ENCODE measurements around the gene RAB33A. TPM values are rescaled to one million over a fixed set of nuclear protein-coding genes. Genes with fewer than 3 reads are reported as not detected.

Gene RAB33A
- polyA plus RNA-seq, 2 of the 4 experiments (the other 2 are of a cell fraction), result 0.31 to 0.32 TPM

DNA sequence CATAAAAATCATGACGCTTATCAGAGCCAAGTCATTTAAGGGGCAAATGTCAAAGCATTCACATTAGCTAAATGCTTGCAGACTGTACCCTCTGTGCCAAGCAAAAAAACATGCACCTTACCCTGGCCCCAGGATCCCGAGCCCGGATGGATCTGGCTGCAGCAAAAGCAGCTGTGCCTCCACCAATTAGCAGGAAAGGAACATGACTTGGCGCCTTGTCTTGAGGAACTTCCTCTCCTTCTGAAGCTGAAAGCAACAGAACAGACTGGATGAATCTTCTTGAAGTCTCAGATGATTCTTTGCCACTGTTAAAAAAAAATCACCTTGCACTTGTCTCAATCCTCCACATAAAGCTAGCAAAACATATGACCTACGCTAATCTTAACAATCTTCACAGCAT is 24.1 kb upstream of the RAB33A start (continued):
- TF ChIP-seq, protein P1, sequence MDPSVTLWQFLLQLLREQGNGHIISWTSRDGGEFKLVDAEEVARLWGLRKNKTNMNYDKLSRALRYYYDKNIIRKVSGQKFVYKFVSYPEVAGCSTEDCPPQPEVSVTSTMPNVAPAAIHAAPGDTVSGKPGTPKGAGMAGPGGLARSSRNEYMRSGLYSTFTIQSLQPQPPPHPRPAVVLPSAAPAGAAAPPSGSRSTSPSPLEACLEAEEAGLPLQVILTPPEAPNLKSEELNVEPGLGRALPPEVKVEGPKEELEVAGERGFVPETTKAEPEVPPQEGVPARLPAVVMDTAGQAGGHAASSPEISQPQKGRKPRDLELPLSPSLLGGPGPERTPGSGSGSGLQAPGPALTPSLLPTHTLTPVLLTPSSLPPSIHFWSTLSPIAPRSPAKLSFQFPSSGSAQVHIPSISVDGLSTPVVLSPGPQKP (IDR thresholded peaks at IDR 0.05; ENCODE audit: low read depth, low read length), result no peak
- TF ChIP-seq FOXS1 (CRISPR knock-in tag; IDR thresholded peaks at IDR 0.05), result no peak
- no peak for TF ChIP-seq ESRRA (IDR thresholded peaks at IDR 0.05; ENCODE audit: borderline replicate concordance, low read length)
- TF ChIP-seq BHLHE40 (IDR thresholded peaks at IDR 0.05; ENCODE audit: low read depth, low read length), result no peak

DNA sequence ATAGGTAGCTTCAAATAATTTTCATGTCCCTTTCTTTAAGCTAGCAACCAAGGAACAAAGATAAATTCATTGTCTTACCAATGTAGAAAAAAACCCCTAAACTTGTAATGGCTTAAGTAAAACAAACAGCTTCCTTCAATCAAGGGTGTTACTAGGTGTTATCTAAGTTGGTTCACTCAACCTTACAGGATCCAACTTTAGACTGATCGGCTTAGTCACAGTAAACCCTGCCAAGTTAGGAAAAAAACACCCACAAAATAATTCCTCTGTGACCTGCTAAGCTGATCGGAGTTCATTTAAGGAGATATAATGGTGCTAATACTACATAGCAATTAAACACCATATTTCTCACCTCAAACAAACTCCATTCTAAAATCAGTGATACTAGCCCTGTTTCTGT is 16.2 kb upstream of the RAB33A start:
- no peak overlapping the region for H3K4me3 ChIP-seq
- CTCF ChIA-PET, result interaction anchor here (1.1 to 2.1 kb wide), 6 partner anchors 9 to 76 kb away, joined by 3 to 6 read pairs (median 4); no protein-coding TSS in a partner anchor
- H3K4me2 ChIP-seq, result no peak overlapping the region
- no peak overlapping the region for H3K27ac ChIP-seq
- ATAC-seq (no peak), FAIRE-seq (no peak), DNase-seq (ENCODE audit: low read depth in 1 of 2, low spot score in 1 of 2) (no peak)
- POLR2A ChIA-PET, result no interaction called here
- TF ChIP-seq FOSL2 (IDR thresholded peaks at IDR 0.05) (no peak), FOSL2 (CRISPR knock-in tag; IDR thresholded peaks at IDR 0.05) (no peak), CHD2 (IDR thresholded peaks at IDR 0.05; ENCODE audit: low read length, partially characterized antibody) (no peak), MAFK (IDR thresholded peaks at IDR 0.05; ENCODE audit: partially characterized antibody) (no peak), RCOR1 (IDR thresholded peaks at IDR 0.05; ENCODE audit: low read depth, low read length) (no peak), KDM1A (IDR thresholded peaks at IDR 0.05; ENCODE audit: low read depth) (no peak), RFX5 (IDR thresholded peaks at IDR 0.05) (no peak), ZSCAN20 (CRISPR knock-in tag; IDR thresholded peaks at IDR 0.05) (no peak), FOSB (CRISPR knock-in tag; IDR thresholded peaks at IDR 0.05) (no peak), CEBPB (IDR thresholded peaks at IDR 0.05) (no peak), EP300 (IDR thresholded peaks at IDR 0.05) (no peak), HOXB5 (CRISPR knock-in tag; IDR thresholded peaks at IDR 0.05) (no peak), RNF2 (IDR thresholded peaks at IDR 0.05; ENCODE audit: borderline replicate concordance, low read depth) (no peak), ZC3H11A (IDR thresholded peaks at IDR 0.05) (no peak), CBX8 (IDR thresholded peaks at IDR 0.05) (no peak)
- TF ChIP-seq, protein P1 (IDR thresholded peaks at IDR 0.05; ENCODE audit: low read depth, low read length), result no peak
- TF ChIP-seq, protein P2, sequence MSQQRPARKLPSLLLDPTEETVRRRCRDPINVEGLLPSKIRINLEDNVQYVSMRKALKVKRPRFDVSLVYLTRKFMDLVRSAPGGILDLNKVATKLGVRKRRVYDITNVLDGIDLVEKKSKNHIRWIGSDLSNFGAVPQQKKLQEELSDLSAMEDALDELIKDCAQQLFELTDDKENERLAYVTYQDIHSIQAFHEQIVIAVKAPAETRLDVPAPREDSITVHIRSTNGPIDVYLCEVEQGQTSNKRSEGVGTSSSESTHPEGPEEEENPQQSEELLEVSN (IDR thresholded peaks at IDR 0.05; ENCODE audit: borderline replicate concordance, low read depth), result no peak
- H3K9me3 ChIP-seq, result no peaks in the 10 kb centered on the region
- WGBS (ENCODE audit: missing lambda C conversion rate), result 92% methylated on average over 2 of the region's 2 CpGs
- H3K4me1 ChIP-seq, result peaks cover 11% of the 10 kb centered on the region

DNA sequence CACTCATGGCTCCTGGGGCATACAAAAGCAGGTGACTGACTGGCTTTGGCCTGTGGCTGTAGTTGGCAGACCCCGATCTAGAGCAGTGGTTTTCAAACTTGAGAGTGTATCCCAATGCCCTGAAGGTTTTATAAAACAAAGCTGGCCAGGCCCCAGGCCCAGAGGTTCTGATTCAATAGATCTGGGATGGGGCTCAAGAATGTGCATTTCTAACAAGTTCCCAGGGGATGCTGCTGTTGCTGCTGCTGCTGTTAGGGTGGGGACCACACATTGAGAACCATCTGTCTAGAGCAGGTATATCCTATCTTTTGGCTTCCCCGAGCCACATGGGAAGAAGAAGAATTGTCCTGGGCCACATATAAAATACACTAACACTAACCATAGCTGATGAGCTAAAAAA is 13.5 kb upstream of the RAB33A start:
- no peak for DNase-seq (ENCODE audit: low read depth in 1 of 2, low spot score in 1 of 2)
- no peak overlapping the region for H3K4me3 ChIP-seq
- no peak overlapping the region for H3K4me2 ChIP-seq
- FAIRE-seq, result no peak
- ChIA-PET POLR2A (no interaction called here), CTCF (no interaction called here)
- peaks cover 23% of the 10 kb centered on the region for H3K4me1 ChIP-seq
- 96% methylated on average over 2 of the region's 2 CpGs for WGBS (ENCODE audit: missing lambda C conversion rate)
- no peak for ATAC-seq
- H3K9me3 ChIP-seq, result no peaks in the 10 kb centered on the region
- TF ChIP-seq ZSCAN20 (CRISPR knock-in tag; IDR thresholded peaks at IDR 0.05), result no peak
- no peak overlapping the region for H3K27ac ChIP-seq

DNA sequence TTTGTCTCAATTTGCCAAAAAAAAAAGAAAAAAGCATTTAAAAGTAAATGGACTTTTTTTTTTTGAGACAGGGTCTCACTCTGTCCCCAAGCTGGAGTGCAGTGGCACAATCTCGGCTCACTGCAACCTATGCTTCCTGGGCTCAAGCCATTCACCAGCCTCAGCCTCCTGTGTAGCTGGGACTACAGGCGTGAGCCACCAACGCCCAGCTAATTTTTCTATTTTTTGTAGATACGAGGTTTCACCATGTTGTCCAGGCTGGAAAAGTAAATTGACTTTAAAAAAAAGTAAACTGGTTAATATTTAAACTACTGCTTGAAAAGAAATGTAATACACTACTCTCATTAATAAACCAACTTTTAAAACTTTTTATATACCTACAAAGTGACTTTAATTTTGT is 12.0 kb upstream of the RAB33A start:
- H3K4me2 ChIP-seq, result peak overlapping the region; percentile 33; the same call in 1 of the 3 replicates
- FAIRE-seq, result no peak
- TF ChIP-seq TP53 (CRISPR knock-in tag; IDR thresholded peaks at IDR 0.05) (no peak), JUN (IDR thresholded peaks at IDR 0.05) (no peak), GATA3 (IDR thresholded peaks at IDR 0.05; ENCODE audit: borderline replicate concordance) (no peak), MAZ (IDR thresholded peaks at IDR 0.05; ENCODE audit: borderline replicate concordance, low read depth, low read length) (no peak), HEYL (CRISPR knock-in tag; IDR thresholded peaks at IDR 0.05) (no peak)
- ChIA-PET CTCF (no interaction called here), POLR2A (no interaction called here)
- no peaks in the 10 kb centered on the region for H3K9me3 ChIP-seq
- no peak overlapping the region for H3K27ac ChIP-seq
- no peak overlapping the region for H3K4me3 ChIP-seq
- no peak for ATAC-seq
- 63% methylated on average over 4 of the region's 4 CpGs for WGBS (ENCODE audit: missing lambda C conversion rate)
- peaks cover 30% of the 10 kb centered on the region for H3K4me1 ChIP-seq
- no peak for DNase-seq (ENCODE audit: low read depth in 1 of 2, low spot score in 1 of 2)
